Ishikawa (cell line): ENCODE measurements around the gene STXBP1.

Experiments
- CEBPB ChIP-seq: IDR thresholded peaks from 2 replicates; pipeline ENCODE4 v1.6.1; 2012
- FOXM1 ChIP-seq: IDR thresholded peaks from 2 replicates; pipeline ENCODE4 v1.6.1; 2012; ENCODE audit warnings: low read depth, borderline replicate concordance
- MAX ChIP-seq: IDR thresholded peaks from 2 replicates; pipeline ENCODE4 v1.6.1; 2012
- NFIC ChIP-seq: IDR thresholded peaks from 2 replicates; pipeline ENCODE4 v1.6.1; 2012
- RAD21 ChIP-seq: IDR thresholded peaks from 2 replicates; pipeline ENCODE4 v1.6.1; 2012; ENCODE audit warnings: low read depth
- REST ChIP-seq: IDR thresholded peaks from 2 replicates; pipeline ENCODE4 v1.6.1; 2012; ENCODE audit warnings: low read depth, mild to moderate bottlenecking
- YY1 ChIP-seq: IDR thresholded peaks from 2 replicates; pipeline ENCODE4 v1.6.1; 2012; ENCODE audit warnings: low read depth

DNA sequence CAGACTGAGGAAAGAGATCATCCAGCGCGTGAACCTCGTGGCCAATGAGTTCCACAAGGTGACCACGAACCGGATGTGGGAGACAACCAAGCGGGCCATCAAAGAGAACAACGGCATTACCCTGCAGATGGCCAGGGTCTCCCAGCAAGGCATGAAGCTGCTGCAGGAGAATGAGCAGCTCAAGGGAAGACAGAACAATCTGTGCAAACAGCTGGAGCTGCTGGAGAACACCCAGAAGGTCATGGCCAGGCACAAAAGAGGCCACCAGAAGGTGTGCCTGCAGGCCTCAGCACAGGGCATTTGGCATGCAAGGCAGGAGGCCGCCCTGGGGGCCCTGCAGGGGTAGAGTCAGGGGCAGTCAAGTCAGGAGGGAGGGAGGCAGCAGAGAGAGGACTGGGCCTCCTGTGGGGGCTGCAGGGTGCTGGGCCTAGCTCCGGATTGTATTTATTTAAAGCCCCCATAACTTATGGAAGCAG lies 99.2 kb downstream of the STXBP1 start:
- TF ChIP-seq REST (no peak), CEBPB (no peak), FOXM1 (no peak), NFIC (no peak), RAD21 (no peak), MAX (no peak), YY1 (no peak)
